ENCODE measurements around the gene CARD11. TPM values are rescaled to one million over a fixed set of nuclear protein-coding genes. Genes with fewer than 3 reads are reported as not detected.

The CARD11 gene
- total and polyA plus RNA-seq, 2 of the 4 experiments (the other 2 are of a cell fraction), result 0.18 to 0.26 TPM

DNA sequence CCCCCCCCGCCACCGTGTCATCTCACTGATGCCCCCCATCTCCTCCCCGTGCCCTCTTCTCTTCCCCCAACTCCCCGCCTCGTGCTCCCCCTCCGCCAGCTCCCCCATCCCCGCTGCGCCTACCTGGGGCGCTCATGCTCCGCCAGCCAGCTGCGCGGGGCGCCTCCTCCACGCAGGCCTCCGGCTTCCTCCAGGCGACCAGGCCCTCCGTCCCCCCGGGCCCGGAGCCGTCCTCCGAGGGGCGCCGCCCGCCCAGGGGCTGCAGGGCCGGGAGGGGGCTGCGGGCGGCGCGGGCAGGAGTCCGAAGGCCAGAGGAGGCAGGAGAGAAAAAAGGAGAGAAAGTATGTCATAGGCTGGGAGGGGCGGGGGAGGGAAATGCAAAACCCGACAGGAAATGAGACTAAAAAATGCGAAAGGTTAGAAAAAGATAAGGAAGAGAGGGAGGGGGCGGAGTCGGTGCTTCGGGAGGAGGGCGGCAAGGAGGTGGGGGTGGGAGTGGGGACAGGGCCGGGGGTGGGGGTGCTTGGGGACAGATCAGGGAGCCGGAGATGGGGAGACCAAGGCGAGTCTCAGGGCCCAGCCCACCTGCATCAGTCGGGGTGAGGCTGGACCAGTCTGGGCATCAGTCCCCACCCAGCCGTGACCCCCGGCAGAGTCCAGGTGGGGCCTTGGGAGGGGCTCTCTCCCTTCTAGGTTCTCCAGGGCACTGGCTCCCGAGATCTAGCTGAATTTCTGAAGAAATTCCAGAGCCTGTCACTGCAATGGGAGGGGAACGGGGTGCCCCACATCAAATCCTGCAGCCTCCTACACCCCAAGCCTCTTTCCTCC, at the start of gene CARD11 (continued):
- TF ChIP-seq FOS (IDR thresholded peaks at IDR 0.05; ENCODE audit: low read depth, low read length) (no peak), CHD1 (IDR thresholded peaks at IDR 0.05; ENCODE audit: low read depth, low read length) (no peak), MAZ (IDR thresholded peaks at IDR 0.05; ENCODE audit: borderline replicate concordance, low read depth, low read length) (no peak)

- no peak overlapping the region for H3K4me3 ChIP-seq (ENCODE audit: insufficient read depth, low read depth, low read length)
- no peak overlapping the region for H2BK15ac ChIP-seq (ENCODE audit: low read depth, low read length)
- H4K91ac ChIP-seq (ENCODE audit: insufficient read depth, low read depth, low read length), result no peak overlapping the region
- intact Hi-C loops (cut with micrococcal nuclease) (no loop called here), in situ Hi-C loops (cut with MboI; ENCODE audit: low sequenced_read_pairs) (no loop called here), dilution Hi-C loops (cut with HindIII; ENCODE audit: low sequenced_read_pairs, unreplicated experiment) (no loop called here)
- no peak overlapping the region for H3K56ac ChIP-seq (ENCODE audit: extremely low read depth, insufficient read depth, low read length)
- H3K4me2 ChIP-seq (ENCODE audit: low read depth, low read length), result no peak overlapping the region
- no peaks in the 10 kb centered on the region for H3K79me1 ChIP-seq (ENCODE audit: low read depth in 1 of 2, low read length in 2 of 2)
- no peak overlapping the region for H2BK5ac ChIP-seq (ENCODE audit: low read depth, low read length, poor library complexity, severe bottlenecking)
- no peak overlapping the region for H3K14ac ChIP-seq (replicated peaks; ENCODE audit: low read depth, low read length)
- no peaks in the 10 kb centered on the region for H3K9me1 ChIP-seq (ENCODE audit: insufficient read depth, low read length)
- no peak overlapping the region for H4K5ac ChIP-seq (ENCODE audit: low read depth, low read length)
- no peak overlapping the region for H3K27ac ChIP-seq (ENCODE audit: insufficient read depth, low read length)
- H2BK20ac ChIP-seq (ENCODE audit: low read depth, low read length), result no peak overlapping the region
- POLR2A ChIA-PET (ENCODE audit: unreplicated experiment), result interaction anchor here (0.6 kb wide), 1 partner anchor 208 kb away, joined by 3 read pairs; no protein-coding TSS in a partner anchor
- no peak overlapping the region for H2AK9ac ChIP-seq (replicated peaks; ENCODE audit: low read depth, low read length, poor library complexity)
- WGBS, 2 experiments (ENCODE audit: extremely low coverage in 2 of 2, insufficient read length in 1 of 2), result no CpG with 5 or more reads among the region's 6 CpGs
- H3K4me1 ChIP-seq (ENCODE audit: control insufficient read depth, insufficient read depth, low read length), result peaks cover 1% of the 10 kb centered on the region; the same call in 1 of the 2 replicates
- no peak overlapping the region for H3K9ac ChIP-seq (ENCODE audit: low read depth, low read length)
- H2BK120ac ChIP-seq (ENCODE audit: low read depth, low read length), result no peak overlapping the region
- H3K36me3 ChIP-seq (ENCODE audit: control insufficient read depth, insufficient read depth, low read length), result no peaks in the 10 kb centered on the region
- H3K18ac ChIP-seq (ENCODE audit: low read depth, low read length), result no peak overlapping the region
- H4K8ac ChIP-seq (ENCODE audit: low read depth in 2 of 2, low read length in 2 of 2), result no peak overlapping the region
- ATAC-seq (ENCODE audit: low read depth) (no peak), DNase-seq (peak; percentile 16)
- no peaks in the 10 kb centered on the region for H4K20me1 ChIP-seq (ENCODE audit: insufficient read depth, low read length)
- H3K9me3 ChIP-seq (ENCODE audit: control insufficient read depth, insufficient read depth, low read length), result peaks cover 1% of the 10 kb centered on the region; the same call in 1 of the 2 replicates
- no peak overlapping the region for H3K23ac ChIP-seq (ENCODE audit: low read depth, low read length)
- H2AK5ac ChIP-seq (ENCODE audit: low read depth, low read length), result no peak overlapping the region
- CTCF ChIA-PET, result interaction anchor here (0.6 kb wide), 1 partner anchor 954 kb away, joined by 3 read pairs; no protein-coding TSS in a partner anchor
- no TSS peak for BruUV-seq (replicated peaks)
- no peaks in the 10 kb centered on the region; the same call in 1 of the 2 replicates for H3K27me3 ChIP-seq (ENCODE audit: control insufficient read depth, insufficient read depth, low read length)
- H2AFZ ChIP-seq (replicated peaks; ENCODE audit: low read length, poor library complexity), result no peak overlapping the region
- H3K4ac ChIP-seq (ENCODE audit: low read depth, low read length), result no peak overlapping the region
- no peak for TF ChIP-seq RAD21 (IDR thresholded peaks at IDR 0.05; ENCODE audit: low read length)
- no peak for TF ChIP-seq SMC3 (IDR thresholded peaks at IDR 0.05; ENCODE audit: low read depth, low read length)
- no peak for TF ChIP-seq CEBPB (IDR thresholded peaks at IDR 0.05; ENCODE audit: low read depth, low read length)
- TF ChIP-seq RFX5 (IDR thresholded peaks at IDR 0.05; ENCODE audit: low read depth, low read length), result no peak
- no peak for TF ChIP-seq MAZ (IDR thresholded peaks at IDR 0.05; ENCODE audit: borderline replicate concordance, low read depth, low read length)
- no peak for TF ChIP-seq FOS (IDR thresholded peaks at IDR 0.05; ENCODE audit: low read depth, low read length)
- no peak for TF ChIP-seq CHD1 (IDR thresholded peaks at IDR 0.05; ENCODE audit: low read depth, low read length)
- TF ChIP-seq RCOR1 (IDR thresholded peaks at IDR 0.05; ENCODE audit: insufficient replicate concordance, low read length), result no peak
- TF ChIP-seq, protein P1, sequence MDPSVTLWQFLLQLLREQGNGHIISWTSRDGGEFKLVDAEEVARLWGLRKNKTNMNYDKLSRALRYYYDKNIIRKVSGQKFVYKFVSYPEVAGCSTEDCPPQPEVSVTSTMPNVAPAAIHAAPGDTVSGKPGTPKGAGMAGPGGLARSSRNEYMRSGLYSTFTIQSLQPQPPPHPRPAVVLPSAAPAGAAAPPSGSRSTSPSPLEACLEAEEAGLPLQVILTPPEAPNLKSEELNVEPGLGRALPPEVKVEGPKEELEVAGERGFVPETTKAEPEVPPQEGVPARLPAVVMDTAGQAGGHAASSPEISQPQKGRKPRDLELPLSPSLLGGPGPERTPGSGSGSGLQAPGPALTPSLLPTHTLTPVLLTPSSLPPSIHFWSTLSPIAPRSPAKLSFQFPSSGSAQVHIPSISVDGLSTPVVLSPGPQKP (IDR thresholded peaks at IDR 0.05; ENCODE audit: borderline replicate concordance, low read depth, low read length), result no peak
- no peak for TF ChIP-seq MAFK (IDR thresholded peaks at IDR 0.05; ENCODE audit: low read depth, low read length)
- TF ChIP-seq BHLHE40 (IDR thresholded peaks at IDR 0.05; ENCODE audit: low read depth, low read length), result no peak
- TF ChIP-seq CTCF (conservative IDR thresholded peaks at IDR 0.05; ENCODE audit: low read depth, low read length), result no peak
- no peak for TF ChIP-seq NFE2L2 (IDR thresholded peaks at IDR 0.05; ENCODE audit: low read depth, low read length)
These were observed 48.8 kb upstream of the CARD11 start for GRCh38 chr7:3092468-3092867.

All from IMR-90 (cell line).